ENCODE measurements around the gene SPRYD4.
"Not testable (repeated sequence)": the region's sequence is repeated elsewhere in the genome, so short reads cannot be mapped to it uniquely, and the experiment has no call there.

Gene SPRYD4

DNA sequence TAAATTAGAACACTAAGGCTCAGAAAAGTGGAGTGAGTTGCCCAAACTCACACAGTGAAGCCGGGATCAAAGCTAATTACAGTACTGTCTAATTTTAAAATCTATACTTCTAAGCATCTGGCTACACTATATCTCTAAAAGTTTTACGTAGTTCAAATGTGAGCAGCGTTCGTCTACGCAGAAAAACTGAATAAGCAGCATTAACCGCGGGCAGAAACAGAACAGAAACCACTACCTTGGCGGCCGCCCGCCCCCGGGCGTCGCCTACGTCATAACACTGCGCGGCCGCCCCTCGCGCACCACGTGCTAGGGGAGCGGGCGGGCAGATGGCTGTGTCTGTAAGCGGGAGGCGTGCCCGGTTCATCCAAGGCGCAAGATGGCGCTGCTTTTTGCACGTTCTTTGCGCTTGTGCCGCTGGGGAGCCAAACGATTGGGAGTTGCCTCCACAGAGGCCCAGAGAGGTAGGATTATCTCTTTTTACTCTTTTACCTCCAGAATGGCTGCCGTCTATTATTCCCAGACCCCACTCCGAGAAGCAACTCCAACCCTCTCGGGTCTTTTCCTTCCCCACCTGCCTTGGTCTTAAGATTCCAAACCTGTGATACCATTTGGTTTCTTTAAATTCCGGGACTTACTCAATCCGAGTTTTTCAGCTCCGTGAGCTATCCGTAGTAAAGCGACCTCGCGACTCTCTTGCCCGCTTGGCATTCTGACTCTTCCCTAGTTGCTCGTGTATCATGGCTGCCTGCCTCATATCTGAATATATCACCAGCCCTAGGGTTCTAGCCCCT lies at the start of gene SPRYD4:
SPRYD4 (plus strand) TSS at position 363 of the 791 bp plus-strand sequence; CDS start at position 377, 14 bp downstream.
- DNase-seq, result peak; percentile 95

DNA sequence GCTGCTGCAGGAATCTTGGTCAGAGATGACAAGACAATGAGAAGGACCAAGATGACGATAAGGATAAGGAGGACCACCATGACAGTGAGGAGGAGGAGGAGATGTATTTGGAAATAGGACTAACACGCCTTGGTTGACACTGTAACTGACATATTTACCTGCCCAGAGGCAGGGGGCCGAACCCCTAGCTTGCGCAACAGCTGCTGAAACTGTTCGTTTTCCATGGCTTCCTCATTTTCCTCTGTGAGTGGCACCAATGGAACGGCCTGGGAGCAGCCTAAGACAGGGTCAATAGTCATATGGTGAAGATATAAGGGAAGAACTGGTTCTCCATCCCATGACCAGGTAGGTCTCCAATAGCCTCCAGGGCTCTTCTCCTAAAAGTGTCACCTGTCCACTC lies 48.0 kb upstream of the SPRYD4 start:
- no peak for DNase-seq

DNA sequence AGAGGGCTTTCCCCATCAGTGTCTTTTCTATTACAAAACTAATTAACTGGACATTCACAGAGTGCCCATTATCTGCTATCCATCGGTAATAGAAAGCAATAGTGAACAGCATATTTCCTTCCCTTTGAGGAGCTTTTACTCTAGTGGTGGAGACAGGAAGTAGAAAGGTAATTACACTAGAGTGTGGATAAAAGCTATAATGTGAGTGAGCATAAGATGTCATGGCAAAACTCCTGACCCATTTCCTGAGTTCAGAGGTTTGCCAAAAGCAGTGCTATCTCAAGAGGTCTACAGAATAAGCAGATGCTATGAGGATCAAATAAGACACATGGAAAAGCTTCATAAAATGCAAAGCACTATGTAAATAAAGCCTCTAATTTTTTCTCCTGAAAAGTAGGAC lies 43.2 kb upstream of the SPRYD4 start:
- no peak for DNase-seq

DNA sequence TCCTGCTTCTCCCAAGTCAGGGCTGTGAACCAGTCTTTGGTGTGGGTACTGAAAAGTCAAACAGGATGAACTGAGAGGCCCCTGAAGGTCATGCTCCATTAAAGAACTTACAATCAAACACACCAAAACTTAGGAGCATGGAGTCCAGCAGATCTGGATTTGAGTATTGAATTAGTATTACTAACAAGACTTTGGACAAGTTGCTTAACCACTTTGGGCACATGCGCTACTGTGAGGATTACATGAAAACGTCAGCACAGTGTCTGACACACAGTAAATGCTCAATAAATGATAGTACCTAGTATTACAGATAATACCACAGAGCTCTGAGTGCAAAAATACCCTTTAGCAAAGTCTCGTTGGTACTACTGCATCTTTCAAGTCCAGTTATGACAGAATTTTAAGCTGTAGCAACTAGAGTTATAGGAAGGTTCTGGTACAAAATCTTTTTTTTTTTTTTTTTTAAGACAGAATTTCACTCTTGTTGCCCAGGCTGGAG lies 42.4 kb upstream of the SPRYD4 start:
- DNase-seq, result no peak

DNA sequence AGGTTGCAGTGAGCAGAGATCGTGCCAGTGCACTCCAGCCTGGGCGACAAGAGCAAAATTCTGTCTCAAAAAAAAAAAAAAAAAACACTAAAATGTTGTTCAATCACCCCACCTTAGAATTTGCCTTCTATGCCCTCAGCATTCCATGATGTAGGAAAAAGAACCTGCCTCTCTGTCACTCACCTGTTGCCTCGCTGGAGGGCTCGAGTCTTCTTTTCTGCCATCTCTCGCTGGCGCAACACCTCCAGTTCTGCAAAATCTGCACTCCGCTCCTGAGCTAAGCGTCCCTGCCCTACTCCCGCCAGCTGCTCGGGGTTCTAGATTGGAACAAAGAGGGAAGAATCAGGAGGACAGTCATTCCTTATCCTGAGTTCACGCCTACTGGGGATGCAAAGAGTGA lies 37.1 kb upstream of the SPRYD4 start:
- DNase-seq, result no peak

DNA sequence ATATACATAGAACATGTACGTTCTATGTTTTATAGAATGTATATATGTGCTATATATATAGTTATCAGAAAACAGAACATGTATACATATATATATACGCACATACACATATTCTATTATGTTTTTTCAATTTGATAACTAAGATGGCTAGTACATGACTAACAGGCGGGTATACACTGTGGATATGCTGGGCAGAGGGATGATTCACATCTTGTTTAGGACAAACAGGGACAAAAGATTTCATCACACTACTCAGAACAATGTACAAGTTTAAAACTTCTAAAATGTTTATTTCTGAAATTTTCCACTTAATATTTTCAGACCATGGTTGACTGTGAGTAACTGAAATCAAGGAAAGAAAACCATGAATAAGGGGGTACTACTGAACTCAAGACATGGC lies 36.5 kb upstream of the SPRYD4 start:
- DNase-seq, result no peak

DNA sequence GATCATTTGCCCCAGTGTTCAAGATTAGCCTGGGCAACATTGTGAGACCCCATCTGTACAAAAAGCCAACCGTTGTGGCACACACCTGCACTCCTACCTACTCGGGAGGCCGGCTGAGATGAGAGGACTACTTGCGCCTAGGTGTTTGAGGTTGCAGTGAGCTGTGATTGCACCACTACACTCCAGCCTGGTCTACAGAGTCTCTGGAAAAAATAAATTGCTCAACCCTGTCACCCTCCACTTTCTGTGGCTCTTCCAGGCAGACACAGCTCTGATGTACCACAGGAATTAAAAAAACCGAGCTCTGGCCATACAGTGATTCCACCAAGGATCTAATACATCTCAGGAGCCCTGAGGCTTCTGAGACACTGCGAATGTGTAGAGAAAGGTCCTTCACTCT lies 33.5 kb upstream of the SPRYD4 start:
- no peak for DNase-seq

DNA sequence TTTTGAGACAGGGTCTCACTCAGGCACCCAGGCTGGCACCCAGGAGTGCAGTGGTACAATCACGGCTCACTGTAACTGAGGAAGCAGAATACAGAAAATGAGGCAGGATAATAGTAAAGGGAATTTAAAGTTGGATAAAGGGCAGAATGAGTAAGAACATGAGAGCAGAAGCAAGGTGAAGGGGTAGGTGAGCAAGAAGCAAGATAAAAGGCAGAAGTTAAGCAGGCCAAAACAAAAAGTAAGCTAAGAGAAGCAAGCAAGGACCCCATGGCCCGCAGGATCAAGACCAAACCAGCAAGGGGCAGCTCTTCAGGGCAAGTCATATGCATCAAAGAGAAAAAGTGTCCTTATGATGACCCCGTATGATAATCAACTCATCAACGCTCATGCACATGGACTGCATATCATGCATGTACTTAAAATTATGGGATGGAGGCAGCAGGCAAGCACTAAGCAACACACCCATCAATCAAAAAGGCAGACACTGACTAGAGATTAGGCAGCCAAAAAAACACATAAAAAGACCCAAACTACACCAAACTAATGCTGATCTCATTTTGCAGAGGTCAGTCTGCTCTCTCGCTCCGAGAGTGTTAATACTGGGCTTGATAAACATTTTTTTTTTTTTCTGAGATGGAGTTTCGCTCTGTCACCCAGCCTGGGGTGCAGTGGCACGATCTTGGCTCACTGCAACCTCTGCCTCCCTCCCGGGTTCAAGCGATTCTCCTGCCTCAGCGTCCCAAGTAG lies 30.8 kb upstream of the SPRYD4 start:
- DNase-seq, result no peak

DNA sequence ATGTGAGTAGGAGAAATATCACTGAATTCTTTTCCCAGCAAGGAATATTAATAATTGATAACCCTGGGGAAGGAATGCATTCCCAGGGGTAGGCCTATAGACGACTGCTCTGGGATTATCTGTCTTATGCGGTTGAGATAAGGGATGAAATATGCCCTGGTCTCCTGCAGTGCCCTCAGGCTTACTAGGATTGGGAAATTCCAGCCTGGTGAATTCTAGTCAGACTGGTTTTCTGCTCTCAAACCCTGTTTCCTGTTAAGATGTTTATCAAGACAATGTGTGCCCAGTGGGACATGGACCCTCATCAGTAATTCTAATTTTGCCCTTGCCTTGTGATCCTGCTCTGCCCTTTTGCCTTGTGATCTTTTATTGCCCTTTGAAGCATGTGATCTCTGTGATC lies 25.2 kb upstream of the SPRYD4 start:
- not testable (repeated sequence) for DNase-seq

DNA sequence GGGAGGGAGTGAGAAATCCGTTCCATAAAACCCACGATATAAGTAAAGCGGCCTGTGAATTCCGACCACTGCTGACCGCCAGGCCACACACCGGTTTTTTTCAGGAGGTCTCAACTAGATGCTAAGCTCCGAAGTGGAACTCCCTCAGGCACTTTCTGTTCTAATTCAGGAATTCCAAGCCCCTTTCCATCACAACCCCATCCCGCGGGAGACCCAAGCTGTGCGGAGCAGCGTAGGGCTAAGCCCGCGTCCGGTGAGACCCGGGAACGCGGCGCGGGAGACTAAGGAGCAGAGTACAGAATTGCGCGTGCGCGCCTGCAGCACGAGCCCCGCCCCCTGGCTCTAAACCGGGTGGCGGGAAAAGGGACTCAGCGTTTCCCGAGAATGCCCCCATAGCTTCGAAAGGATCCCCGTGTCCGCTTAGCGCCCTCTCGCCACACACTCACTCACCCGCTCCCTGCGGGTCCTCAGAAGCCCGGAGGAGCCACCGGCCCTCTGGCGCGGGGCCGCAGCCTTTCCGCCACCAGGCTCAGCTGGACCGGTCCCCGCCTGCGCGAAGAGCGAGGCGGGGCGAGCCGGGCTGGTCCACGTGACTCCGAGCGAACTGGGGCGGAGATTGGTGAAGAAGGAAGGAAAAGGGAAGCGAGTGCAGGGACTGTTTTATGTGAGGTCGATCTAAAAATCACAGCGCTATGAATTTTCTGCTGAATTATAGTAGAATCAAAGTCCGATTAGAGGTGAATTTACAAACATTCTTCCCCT lies 19.3 kb upstream of the SPRYD4 start, which contains the start of gene TIMELESS:
TIMELESS (minus strand) TSS at position 567 of the 762 bp plus-strand sequence. CDS start 15,256 bp downstream, outside the sequence.
- DNase-seq, result peak; percentile 99

DNA sequence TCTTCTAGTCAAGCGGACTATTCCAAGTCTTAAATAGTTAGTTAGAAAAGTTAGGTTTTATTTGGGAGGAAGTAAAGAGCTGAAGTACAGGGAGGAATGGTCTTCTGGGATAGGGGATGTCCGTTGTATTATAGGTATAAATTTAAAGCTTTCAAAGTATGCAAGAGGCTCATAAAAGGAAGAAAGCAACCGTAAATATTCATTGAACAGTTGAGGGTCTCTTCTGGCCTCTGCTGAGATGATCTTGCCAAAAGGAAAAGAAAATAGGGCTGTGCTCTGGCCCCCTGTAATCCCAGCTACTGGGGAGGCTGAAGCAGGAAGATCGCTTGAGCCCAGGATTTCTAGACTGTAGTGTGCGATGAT lies 18.8 kb upstream of the SPRYD4 start:
- no peak for DNase-seq

DNA sequence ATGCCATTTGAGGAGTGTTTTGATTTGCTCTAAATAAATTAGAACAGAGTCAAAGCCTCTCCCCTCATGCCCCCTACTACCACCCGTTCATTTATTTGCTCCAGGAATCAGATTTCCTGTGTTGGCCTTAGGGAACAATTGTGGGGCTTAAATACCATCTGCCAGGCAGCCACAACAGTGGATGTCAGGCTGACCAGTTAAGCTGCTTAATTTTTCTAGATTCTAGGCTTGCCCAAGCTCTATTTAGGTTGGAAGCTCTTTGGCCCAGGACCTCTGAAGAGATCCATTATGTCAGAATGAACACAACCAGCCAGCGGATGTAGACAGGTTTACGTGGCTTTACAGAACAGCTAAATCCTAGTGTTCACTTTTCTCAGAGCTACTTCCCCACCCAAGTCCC lies 18.1 kb upstream of the SPRYD4 start:
- peak; percentile 13 for DNase-seq

DNA sequence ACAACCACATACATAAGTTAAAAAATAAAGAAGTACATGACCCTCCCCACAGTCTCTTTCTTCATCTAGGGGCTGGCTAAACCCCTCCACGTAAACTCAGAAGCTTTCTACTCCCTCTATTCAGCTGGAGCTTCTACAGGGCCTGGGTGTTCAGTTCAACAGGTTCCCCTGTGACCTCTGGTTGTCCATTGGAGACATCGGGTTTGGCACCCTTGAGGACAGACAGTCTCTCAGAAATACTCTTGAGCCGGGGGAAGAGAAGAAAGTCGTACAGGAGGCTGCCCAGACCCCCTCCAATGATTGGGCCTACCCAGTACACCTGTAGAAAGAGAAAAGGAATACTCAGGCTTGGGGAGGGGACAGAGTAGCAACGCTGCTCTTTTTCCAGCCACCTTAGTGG lies 17.2 kb upstream of the SPRYD4 start:
- DNase-seq, result no peak

DNA sequence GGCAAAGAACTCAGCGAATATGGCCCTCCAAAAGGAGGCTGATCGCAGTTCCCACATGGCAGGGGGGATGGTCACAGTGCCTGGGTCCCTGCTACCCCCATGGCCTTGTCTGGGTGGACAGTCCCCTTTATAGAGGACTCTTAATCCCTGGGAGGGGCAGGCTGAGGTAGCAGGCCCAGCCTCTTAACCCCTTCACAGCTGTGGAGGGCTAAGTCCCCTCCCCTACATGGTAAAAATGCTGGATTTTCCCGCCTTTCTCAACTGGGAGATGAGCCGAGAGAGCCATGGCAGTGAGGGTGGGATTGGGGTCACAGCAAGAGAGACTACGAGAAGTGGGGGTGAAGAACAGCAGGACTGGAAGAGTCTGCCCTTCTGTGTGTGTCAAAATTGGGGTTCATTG lies 13.8 kb upstream of the SPRYD4 start, which contains the start of gene MIP:
MIP (minus strand) TSS at position 101 of the 400 bp plus-strand sequence; CDS start at position 57, 44 bp downstream.
- DNase-seq, result no peak

DNA sequence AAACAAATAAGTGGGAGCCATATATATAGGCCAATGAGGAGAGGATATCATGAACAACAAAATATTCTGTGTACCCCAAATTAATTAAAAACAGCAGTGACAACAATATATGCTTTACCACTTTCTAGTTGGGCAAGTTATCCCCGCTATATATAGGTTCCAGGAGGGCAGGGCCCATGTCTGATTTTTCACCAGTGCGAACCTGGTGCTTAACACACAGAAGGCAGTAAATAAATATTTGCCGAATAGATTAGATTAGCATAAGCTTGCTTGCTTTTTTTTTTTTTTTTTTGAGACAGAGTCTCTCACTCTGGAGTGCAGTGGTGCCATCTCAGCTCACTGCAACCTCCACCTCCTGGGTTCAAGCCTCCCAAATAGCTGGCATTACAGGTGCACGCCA lies 10.6 kb upstream of the SPRYD4 start:
- no peak for DNase-seq

DNA sequence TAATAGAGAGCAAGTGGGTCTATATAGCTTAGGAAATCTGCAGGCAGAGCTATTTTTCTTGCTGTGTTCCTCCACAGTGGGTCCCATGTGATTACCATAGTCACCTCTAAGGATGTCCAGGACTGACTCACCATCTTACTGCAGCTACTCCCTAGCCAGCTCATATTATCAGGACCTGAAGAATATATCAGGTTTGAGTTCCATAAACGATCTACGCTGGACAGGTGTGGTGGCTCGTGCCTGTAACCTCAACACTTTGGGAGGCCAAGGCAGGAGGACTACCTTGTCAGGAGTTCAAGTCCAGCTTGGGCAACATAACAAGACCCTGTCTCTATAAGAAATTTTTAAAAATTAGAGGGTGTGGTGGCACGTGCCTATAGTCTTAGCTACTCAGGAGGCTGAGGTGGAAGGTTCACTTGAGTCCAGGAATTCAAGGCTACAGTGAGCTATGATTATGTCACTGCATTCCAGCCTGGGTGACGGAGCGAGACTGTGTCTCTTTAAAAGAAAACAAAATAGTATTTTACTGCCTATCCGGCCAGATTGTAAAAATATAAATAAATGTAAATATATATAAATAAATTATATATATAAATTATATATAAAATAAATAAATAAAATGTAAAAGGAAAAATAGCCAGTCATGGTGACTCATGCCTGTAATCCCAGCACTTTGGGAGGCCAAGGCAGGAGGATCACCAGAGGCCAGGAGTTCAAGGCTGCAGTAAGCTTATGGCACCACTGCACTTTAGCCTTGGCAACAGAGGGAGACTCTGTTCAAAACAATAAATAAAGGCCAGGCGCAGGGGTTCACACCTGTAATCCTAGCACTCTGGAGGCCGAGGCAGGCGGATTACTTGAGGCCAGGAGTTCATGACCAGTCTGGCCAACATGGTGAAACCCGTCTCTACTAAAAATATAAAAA lies 6.9 kb upstream of the SPRYD4 start:
- no peak for DNase-seq

DNA sequence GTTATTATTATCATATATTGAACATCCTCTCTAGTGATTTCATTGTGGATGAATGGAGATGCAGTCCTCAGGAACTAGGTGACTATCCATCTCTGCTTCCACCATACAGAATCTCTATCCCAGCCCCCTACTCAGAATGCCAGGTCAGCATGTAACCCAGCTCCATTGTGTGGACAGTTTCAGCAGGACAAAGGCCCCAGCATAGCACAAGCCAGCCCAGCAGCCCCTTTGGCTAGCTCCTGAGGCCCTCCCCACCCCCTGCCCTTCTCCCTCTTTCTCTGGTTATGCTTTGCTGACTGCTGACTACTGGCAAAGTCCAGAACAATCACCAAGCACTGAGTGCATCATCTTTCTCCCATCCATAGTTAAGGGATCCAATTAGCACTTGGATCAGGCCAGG lies 5.8 kb upstream of the SPRYD4 start:
- peak; percentile 43 for DNase-seq

DNA sequence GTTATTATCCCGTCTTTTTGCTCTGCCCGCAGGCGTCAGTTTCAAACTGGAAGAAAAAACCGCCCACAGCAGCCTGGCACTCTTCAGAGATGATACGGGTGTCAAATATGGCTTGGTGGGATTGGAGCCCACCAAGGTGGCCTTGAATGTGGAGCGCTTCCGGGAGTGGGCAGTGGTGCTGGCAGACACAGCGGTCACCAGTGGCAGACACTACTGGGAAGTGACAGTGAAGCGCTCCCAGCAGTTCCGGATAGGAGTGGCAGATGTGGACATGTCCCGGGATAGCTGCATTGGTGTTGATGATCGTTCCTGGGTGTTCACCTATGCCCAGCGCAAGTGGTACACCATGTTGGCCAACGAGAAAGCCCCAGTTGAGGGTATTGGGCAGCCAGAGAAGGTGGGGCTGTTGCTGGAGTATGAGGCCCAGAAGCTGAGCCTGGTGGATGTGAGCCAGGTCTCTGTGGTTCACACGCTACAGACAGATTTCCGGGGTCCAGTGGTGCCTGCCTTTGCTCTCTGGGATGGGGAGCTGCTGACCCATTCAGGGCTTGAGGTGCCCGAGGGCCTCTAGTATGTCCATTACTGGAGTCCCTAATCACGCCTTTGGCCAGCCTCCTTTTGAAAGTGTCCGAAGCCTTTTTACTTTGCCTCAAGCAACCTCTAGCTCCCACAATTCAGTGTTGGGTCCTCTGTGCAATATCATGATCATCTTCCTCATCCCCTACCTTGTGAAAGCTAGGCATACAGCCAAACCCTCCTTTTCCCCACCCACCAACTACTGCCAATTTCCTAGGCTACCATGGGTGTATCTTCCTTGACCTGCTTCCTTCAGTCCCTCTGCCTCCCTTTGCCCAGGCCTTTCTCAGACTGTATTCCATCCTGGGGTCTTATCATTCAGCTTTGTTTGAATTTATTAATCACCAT lies 891 bp downstream of the SPRYD4 start:
- DNase-seq, result no peak

DNA sequence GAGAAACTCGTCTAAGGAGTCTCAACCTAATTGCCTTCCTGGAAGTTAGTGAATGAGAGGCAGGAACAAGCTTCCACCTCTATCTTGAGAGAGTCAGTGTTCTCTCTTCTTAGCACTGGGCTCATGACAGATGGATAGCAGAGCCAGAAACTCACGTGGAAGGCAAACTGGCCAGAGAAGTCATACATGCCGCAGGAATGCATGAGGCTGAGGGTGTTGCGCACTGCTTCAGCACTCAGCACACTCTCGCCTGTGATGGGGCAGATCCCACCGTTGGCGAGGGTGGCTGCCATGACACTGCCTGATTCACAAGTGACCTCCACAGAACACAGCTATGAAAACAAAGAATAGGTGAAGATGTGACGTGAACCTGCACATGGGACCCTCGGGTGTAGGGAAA lies 6.0 kb downstream of the SPRYD4 start:
- DNase-seq, result no peak

DNA sequence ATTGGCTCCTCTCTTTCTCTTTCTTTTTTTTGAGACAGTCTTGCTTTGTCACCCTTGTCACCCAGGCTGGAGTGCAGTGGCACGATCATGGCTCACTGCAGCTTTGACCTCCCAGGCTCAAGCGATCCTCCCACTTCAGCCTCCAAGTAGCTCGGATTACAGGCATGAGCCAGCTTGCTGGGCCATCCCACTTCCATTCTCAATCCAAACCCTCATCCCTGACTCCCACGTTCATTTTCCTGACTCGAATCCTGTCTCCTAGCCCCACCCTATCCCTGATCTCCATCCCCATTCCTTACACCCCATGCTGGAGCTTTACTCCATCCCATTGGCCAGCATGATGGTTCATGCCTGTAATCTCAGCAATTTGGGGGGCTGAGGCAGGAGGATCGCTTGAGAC lies 7.8 kb downstream of the SPRYD4 start:
- DNase-seq, result no peak

DNA sequence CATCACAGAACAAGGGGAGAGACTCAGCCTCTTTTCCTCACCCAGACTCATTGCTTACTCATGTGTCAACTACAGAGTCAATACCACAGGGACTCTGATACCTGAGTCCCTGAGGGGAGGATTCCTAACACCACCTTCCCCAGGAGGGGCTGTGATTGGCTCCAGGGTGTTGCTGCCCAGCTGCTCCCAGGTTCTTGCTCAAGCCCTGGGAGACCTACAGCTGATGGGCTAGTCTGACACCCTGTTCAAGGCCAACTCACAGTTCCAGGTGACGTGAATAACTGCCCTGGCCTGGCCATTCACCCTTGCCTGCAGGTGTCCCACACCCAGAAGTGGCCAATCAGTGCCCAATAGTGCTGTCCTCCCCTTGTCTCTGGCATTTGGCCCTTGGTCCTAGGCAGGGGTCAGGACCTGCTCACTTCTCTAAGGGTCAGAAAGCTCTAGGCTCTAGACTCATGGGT lies 8.6 kb downstream of the SPRYD4 start:
- DNase-seq, result no peak
